ENCODE measurements around the gene RPL27A.

RPL27A gene

DNA sequence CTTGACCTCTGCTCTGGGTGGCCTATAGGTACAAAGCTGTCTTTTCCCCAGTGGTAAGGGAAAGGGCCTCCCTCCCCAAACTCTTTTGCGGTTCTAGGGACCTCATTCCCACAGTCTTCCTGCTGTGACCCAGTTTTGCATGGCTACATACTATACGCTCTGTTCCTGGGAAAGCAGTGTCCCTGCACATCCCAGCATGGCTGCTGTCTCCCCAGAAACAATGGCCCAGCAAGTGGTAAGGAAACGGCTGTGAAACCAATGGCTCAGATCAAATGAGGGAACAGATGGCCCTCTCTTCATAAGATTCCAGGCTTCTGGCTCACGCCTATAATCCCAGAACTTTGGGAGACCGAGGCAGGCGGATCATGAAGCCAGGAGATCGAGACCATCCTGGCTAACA is 41.1 kb downstream of the RPL27A start:
- DNase-seq, result no peak

DNA sequence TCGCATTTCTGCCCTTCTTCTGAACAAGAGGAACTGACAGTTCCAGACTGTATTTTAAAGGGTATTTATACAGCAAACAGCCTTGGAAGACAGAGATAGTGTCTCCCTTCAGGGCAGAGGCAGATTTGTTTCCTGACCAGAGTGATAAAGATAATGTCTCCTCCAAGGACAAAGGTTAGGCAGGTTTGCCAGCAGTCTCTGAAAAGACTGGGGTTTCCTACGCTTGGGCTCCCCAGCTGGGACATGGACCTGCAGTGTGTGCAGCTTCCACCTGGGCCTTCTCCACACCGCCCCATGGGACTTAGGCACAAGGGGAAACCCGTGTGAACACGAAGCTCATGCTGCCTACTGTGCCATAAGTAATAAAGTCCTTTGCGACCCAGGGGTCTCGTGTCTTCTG is 42.1 kb downstream of the RPL27A start:
- no peak for DNase-seq

DNA sequence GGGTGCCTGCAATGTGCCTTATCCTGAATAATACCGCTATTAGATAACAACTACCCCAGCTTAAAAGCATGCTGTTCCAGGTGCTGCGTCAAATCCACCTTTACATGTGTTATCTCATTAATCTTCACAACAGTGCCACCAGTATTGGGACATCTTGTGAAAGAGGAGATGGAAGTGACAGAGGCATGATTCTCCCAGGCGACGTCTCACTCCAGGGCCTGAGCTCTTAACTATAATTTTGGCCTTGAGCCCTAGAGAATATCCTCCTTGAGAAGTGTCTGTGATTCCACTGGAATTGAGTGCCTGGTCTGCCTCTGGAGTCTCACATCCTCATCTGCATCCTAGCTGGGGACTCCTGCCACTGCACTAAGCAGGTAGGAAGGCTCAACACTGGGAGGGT is 43.8 kb downstream of the RPL27A start:
- no peak for DNase-seq

DNA sequence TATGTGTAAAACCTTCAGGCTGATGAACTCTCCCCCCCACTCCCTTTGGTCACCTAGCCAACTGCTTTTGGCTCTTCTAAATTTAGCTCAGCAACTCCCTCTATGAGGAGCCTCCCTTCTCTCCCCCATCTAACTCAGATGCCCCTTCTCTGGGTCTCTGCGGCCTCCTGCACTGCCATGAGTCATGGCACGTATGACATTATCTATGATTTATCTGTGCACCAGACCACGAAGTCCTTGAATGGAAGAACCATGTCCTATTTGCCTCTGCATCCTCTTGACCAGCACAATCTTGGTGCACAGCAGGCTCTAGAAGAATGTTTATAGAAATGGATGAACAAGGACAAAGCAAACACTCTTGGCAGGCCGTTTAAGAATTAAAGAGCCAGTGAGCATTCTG is 46.0 kb downstream of the RPL27A start:
- DNase-seq, result no peak

DNA sequence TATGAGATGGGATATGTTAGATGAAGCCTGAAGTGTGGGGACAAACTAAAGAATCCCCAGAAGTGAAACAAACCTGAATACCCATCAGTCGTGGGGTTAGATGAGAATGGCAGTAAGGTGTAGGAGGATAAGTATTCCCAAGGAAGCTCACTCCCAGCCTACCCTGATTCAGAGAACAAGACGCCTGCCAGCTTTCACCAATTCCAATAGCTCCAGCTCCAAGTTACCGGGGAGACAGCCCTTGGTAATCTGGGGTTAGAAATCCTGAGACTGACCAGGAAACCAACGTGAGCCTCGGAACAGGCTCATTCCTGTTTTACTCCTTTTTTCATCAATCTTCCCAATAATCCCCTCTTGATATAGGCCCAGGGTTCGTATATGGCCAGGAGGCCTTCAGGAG is 46.5 kb downstream of the RPL27A start:
- DNase-seq, result no peak

DNA sequence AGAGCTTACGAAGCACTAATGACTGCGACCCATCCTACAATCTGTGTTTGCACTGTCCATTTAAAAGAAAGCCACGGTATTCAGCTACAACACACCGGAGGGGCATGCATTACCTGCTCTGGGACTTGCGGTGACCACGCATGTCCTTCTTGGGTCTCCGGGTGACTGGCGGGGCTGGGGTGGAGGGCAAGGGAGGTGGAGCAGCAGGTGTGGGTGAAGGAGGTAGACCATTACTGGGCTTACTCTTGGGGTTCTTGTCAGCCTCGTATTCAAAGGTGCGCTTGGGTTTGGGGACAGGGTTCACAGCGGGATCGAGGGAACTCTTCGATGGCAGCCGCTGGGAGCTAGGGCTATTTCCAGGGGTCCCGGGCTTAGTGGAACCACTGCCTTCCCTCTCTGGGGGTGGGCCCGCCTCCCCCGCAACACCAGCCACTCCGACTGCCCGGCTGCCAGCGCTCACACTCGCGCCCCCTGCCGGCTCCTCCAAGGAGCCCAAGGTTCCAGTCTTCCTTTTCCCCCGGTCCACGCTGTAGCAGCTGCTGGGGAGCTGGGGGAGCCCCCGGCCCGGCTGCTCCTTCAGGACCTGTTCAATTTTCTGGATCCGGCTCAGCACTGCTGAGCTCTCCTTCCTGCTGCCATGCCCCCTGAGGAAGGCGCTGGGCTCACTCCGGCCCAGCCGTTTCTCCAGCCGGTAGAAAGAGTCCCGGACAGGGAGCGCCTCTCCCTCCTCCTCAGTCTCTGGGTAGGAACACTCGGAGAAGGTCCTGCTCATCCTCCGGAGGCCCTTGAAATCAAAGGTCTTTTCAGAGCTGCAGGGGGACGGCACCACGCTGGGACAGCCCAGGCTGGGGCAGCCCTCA is 47.5 kb downstream of the RPL27A start:
- DNase-seq, result no peak

DNA sequence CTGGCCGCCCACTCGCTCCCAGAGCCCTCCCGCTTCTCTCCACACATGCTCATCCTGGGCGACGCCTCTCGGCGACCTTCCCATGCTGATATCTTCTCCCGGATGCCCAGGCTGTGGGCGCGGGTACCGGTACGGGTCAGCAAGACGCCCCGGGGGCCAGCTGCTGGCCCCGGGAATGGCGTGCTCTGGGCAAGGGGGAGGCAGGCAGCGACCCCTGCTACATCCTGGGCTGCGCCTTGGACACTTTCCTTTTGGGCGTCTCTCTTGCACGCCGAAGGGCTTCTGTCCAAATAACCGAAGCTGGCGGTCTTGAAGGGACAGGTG is 48.1 kb downstream of the RPL27A start:
- DNase-seq, result no peak

DNA sequence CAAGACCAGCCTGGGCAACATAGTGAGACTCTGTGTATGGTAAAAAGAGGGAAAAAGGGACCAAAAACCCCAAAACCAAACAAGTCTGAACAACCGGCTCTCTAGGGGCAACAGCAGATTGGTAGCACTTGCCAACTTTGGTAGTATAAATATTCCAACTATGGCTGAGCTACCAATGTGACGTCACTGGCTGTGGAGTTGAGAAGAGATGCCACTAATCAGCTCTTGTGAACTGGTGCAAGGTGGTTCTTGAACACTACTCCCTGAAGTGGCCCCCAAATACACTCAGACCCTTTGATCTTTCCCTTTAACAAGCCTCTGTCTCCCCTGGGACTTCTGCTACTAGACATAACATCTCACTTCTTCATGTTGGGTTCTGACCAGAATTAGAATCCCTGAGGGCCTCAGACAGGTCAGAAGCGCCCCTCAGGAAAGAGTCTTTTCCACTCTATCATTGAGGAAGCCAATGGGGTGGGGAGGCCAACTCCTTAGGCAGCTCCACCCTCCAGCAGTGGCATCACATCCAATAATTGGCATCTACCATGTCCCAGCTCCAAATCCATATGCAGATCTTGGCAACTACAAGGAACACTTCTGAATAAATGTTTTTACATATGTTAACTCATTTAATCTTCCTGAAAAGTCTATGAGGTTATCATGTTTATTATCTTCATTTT is 49.2 kb downstream of the RPL27A start:
- no peak for DNase-seq

DNA sequence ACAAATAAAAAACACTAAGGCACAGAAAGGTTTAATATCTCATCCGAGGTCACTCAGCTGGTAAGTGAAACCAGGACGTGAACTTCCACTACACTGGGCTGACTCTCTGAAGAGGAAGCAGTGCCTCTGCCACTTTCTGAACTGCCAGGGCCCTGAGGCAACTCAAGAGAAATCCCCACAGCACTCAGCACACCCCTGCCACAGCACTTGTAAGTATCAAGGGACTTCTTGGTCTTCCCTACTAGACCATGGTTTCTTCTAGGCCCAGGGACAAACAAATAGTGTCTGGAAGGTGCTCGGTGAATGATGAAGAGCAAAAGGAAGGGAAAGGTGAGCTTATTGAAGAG is 49.7 kb downstream of the RPL27A start:
- no peak for DNase-seq

DNA sequence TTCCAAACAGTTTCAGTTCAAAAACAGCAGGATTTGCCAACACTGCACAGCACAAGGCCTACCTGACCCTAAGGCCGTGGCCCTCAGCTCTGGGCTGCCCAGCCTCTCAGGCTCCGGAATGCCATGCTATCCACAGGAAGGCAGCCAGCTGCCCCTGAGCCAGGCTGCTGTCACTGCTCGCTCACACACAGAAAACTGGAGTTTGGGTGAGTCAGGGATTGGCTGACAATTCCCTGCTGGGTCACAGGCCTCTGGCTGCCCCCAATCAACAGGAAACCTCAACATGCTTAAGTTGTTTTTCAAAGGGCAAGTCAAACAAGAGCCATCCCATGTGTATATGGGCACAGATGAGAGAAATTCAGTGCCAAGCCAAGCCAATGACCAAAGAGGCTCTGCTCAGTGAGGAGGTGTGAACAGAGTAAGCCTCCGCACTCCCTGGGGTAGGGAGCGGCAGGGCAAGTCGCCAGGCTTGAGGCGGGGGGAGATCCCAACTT is 50.2 kb downstream of the RPL27A start:
- no peak for DNase-seq

DNA sequence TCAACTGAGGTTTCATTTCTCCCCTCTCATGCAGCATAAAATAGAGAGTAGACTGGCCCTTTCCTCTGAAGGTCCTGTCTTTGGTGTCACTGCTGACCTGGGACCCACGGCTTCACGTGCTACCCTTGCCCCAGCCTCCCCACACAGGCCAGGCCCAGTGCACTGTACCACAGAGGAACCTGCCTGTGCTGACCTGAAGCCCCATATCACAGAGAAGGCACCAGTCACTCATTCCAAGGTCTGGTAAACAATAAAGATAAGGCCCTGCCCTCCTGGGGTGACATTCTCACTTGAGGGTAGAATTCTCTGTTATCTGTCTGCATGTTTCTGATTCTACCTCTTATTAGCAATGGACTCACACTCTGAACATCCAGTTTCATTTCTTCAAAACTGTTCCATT is 51.3 kb downstream of the RPL27A start:
- no peak for DNase-seq

DNA sequence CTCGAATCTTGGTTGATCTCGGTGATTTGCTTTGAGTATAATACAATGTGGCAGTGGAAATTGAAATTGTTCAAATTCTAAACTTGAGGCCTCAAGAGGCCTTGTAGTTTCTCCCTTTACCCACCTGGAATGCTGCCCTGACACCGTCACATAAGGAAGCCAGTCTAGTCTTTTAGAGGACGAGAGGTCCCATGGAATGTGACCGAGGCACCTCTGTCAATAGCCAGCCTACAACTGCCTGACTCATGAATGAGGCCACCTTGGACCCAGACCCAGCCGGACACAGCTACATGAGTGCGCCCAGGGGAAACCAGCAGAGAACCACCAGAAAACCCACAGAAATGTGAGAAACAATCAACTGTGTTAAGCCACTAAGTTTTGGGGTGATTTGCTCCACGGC is 52.5 kb downstream of the RPL27A start:
- DNase-seq, result no peak

DNA sequence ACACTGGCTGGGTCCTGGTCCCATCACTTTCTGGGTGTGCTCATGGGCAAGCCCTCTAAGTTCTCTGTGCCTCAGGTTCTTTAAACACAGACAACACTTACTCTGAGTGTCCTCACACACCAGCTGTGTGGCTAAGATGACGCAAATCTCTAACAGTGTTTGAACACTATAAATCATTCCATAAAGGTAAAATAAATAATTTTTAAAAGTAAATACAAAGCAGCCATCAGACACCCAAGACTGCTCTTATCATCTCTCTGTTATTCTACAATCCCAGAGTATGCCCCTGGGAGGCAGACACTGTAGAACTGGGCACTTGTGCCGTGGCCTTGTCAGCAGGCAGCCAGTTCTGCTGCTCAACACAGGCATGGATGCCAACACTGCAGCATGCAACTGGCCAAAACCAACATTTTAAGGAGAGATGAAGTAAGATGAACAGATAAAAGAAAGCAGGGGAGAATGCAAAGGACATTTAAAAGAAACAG is 56.8 kb downstream of the RPL27A start:
- no peak for DNase-seq
